K562 (cell line): ENCODE data around the gene KRT72. TPM values are rescaled to one million over a fixed set of nuclear protein-coding genes. Genes with fewer than 3 reads are reported as not detected.

Source experiments
- ATAC-seq: fragments of 200-7000 bp; cut with Tn5 transposase; 3 replicates; pipeline ENCODE4 v1.9.1; 2020; ENCODE audit warnings: moderate library complexity
- BruUV-seq: library from RNA; stranded (reverse); fragments of 400-500 nt; replicated peaks from 2 replicates; lab custom pipeline; 2021; lab: Mats Ljungman, UMichigan
- CTCF ChIA-PET: fragments of 300-600 bp; formaldehyde crosslinking; extraction: SDS; loops from one replicate; lab custom pipeline; 2021; ENCODE audit warnings: low intra/inter-chr PET ratio; lab: Yijun Ruan, JAX
- POLR2A ChIA-PET: fragments of 300-600, 350-650 bp; sonication (Branson Sonifier 250); formaldehyde crosslinking; extraction: SDS; loops from one replicate; lab custom pipeline; 2021; ENCODE audit warnings: antibody characterized with exemption, inconsistent platforms; lab: Yijun Ruan, JAX
- DNase-seq, 4 experiments: peaks; one replicate each; pipeline versions ENCODE4 v3.0.0 to v3.0.0-alpha.2; 2011 to 2018; ENCODE audit warnings: low spot score in 3 of 4, mixed read lengths in 3 of 4; ENCODE audit errors: extremely low read depth in 1 of 4
- FAIRE-seq: peaks from 2 replicates; lab custom pipeline; 2011; peaks lifted over from hg19 to GRCh38; lab: Jason Lieb, UNC
- H2AFZ ChIP-seq: 2 replicates; pipeline ENCODE4 v1.6.0; 2011; ENCODE audit warnings: low read depth, low read length, control low read depth, inconsistent platforms
- H3K27ac ChIP-seq: fragments of 200-600 bp; 3 replicates; pipeline ENCODE4 v1.8.0; 2011; ENCODE audit warnings: low read depth, mild to moderate bottlenecking, control low read depth, inconsistent platforms, low read length, moderate library complexity, mixed read lengths; ENCODE audit errors: extremely low read depth
- H3K27me3 ChIP-seq, 2 experiments: fragments of 300-600 bp in 1 of 2; 2 replicates in 1 of 2; 3 replicates in 1 of 2; pipeline versions ENCODE4 v1.6.0 to v1.8.0; 2011; ENCODE audit warnings: inconsistent platforms in 2 of 2, low read length in 2 of 2, mild to moderate bottlenecking in 1 of 2, mixed read lengths in 1 of 2, moderate library complexity in 1 of 2; ENCODE audit not compliant: control insufficient read depth in 2 of 2, insufficient read depth in 2 of 2
- H3K36me3 ChIP-seq: fragments of 300-600 bp; 3 replicates; pipeline ENCODE4 v1.8.0; 2011; ENCODE audit warnings: mild to moderate bottlenecking, low read length, inconsistent platforms; ENCODE audit not compliant: control insufficient read depth, insufficient read depth
- H3K4me1 ChIP-seq, 2 experiments: fragments of 200-600 bp in 1 of 2; replicated peaks in 1 of 2; 2 replicates in 1 of 2; 3 replicates in 1 of 2; pipeline versions ENCODE4 v1.5.1 to v1.8.0; 2011; ENCODE audit warnings: inconsistent platforms in 2 of 2, low read length in 2 of 2, mild to moderate bottlenecking in 1 of 2, mixed read lengths in 1 of 2, moderate library complexity in 1 of 2; ENCODE audit not compliant: control insufficient read depth in 2 of 2, insufficient read depth in 2 of 2
- H3K4me2 ChIP-seq: 2 replicates; pipeline ENCODE4 v1.6.1; 2011; ENCODE audit warnings: low read length, control low read depth, inconsistent platforms, mixed read lengths; ENCODE audit not compliant: insufficient read depth
- H3K4me3 ChIP-seq: fragments of 200-600 bp; sonication (generic), shearing (Covaris generic); 2 replicates; pipeline ENCODE4 v1.5.1; 2016; ENCODE audit warnings: control low read depth, inconsistent platforms
- H3K79me2 ChIP-seq: fragments of 200-600 bp; 3 replicates; pipeline ENCODE4 v1.8.0; 2011; ENCODE audit warnings: low read length, inconsistent platforms; ENCODE audit not compliant: control insufficient read depth, insufficient read depth
- H3K9ac ChIP-seq, 2 experiments: 2 replicates each; pipeline versions ENCODE4 v1.6.0 to v1.6.1; 2011; ENCODE audit warnings: low read depth in 2 of 2, low read length in 2 of 2, control low read depth in 1 of 2, inconsistent platforms in 1 of 2, mild to moderate bottlenecking in 1 of 2, mixed read lengths in 1 of 2; ENCODE audit not compliant: insufficient read depth in 1 of 2
- H3K9me1 ChIP-seq: one replicate; pipeline ENCODE4 v1.6.0; 2011; ENCODE audit warnings: inconsistent platforms, mild to moderate bottlenecking, low read length, moderate library complexity; ENCODE audit not compliant: control insufficient read depth, insufficient read depth
- H3K9me3 ChIP-seq: replicated peaks from 2 replicates; pipeline ENCODE4 v1.5.1; 2011; ENCODE audit warnings: low read depth, low read length, inconsistent platforms; ENCODE audit not compliant: control insufficient read depth, insufficient read depth
- H4K20me1 ChIP-seq: replicated peaks from 2 replicates; pipeline ENCODE4 v1.6.1; 2011; ENCODE audit warnings: low read length, inconsistent platforms, mixed read lengths; ENCODE audit not compliant: control insufficient read depth, insufficient read depth
- CBX2 ChIP-seq: fragments of 200-600 bp; sonication (generic); IDR thresholded peaks from one replicate; pipeline ENCODE4 v1.6.1; 2012; ENCODE audit warnings: mild to moderate bottlenecking, low read length, inconsistent platforms; ENCODE audit not compliant: insufficient read depth, poor library complexity, severe bottlenecking
- CGGBP1 ChIP-seq: fragments of 250-450 bp; sonication (Bioruptor Pico); IDR thresholded peaks from 2 replicates; pipeline ENCODE4 v1.9.0; 2021; ENCODE audit warnings: mild to moderate bottlenecking
- HEY1 ChIP-seq: fragments of 250-450 bp; sonication (Bioruptor Pico); IDR thresholded peaks from 2 replicates; pipeline ENCODE4 v1.5.0; 2020; ENCODE audit warnings: mild to moderate bottlenecking, moderate library complexity, borderline replicate concordance
- HNRNPL ChIP-seq: fragments of 200-400 bp; formaldehyde crosslinking; IDR thresholded peaks from 2 replicates; pipeline ENCODE4 v1.6.1; 2017; ENCODE audit warnings: low read depth, mild to moderate bottlenecking, low read length
- NFXL1 ChIP-seq: fragments of 450-650 bp; formaldehyde crosslinking; IDR thresholded peaks from 2 replicates; pipeline ENCODE4 v1.4.0; 2021; ENCODE audit warnings: mild to moderate bottlenecking
- PCBP2 ChIP-seq: fragments of 200-400 bp; formaldehyde crosslinking; IDR thresholded peaks from 2 replicates; pipeline ENCODE4 v1.6.1; 2018; ENCODE audit warnings: low read length, low read depth, mild to moderate bottlenecking, moderate library complexity; ENCODE audit not compliant: poor library complexity, severe bottlenecking
- RHOXF2B ChIP-seq: fragments of 250-450 bp; sonication (Bioruptor Pico); conservative IDR thresholded peaks from 2 replicates; pipeline ENCODE4 v1.5.1; 2021
- SREBF1 ChIP-seq: fragments of 150-350 bp; IDR thresholded peaks from 2 replicates; pipeline ENCODE4 v1.6.1; 2014; ENCODE audit warnings: antibody characterized with exemption, low read depth, low read length, borderline replicate concordance
- ZBTB8A ChIP-seq: fragments of 450-650 bp; IDR thresholded peaks from 2 replicates; pipeline ENCODE4 v1.6.1; 2018; ENCODE audit warnings: mild to moderate bottlenecking, moderate library complexity; ENCODE audit not compliant: partially characterized antibody
- ZFP91 ChIP-seq: sonication (generic); formaldehyde crosslinking; IDR thresholded peaks from 2 replicates; pipeline ENCODE4 v1.8.0; 2022; ENCODE audit warnings: mild to moderate bottlenecking, missing genetic modification reagents
- ZKSCAN1 ChIP-seq: fragments of 150-350 bp; IDR thresholded peaks from 2 replicates; pipeline ENCODE4 v1.6.1; 2016; ENCODE audit warnings: low read depth, low read length
- ZNF407 ChIP-seq: fragments of 450-650 bp; IDR thresholded peaks from 2 replicates; pipeline ENCODE4 v1.6.1; 2016; ENCODE audit warnings: low read depth
- WGBS: fragments of 100-300 bp; shearing (Covaris generic); methylation state at CpG from one replicate; pipeline ENCODE4 v1.1.6; 2016; ENCODE audit warnings: low coverage, mixed read lengths; ENCODE audit not compliant: insufficient coverage; ENCODE audit errors: missing lambda C conversion rate; 5-methylcytosine and 5-hydroxymethylcytosine counted together
- in situ Hi-C: fragments of 300-500 bp; cut with MboI; formaldehyde crosslinking; loops from 4 replicates; pipeline ENCODE4 v1.15.0; 2018; ENCODE audit warnings: inconsistent platforms, mixed read lengths
- intact Hi-C: fragments of 100-400 bp; cut with micrococcal nuclease; formaldehyde crosslinking; loops from 2 replicates; pipeline ENCODE4 v1.14.2; 2022
- polyA plus RNA-seq, 8 experiments: library from polyadenylated mRNA; depleted of rRNA in 4 of 8; stranded (reverse) in 5 of 8; unstranded in 3 of 8; fragments of >200 nt; fragmentation: Nextera tagmentation in 2 of 8; fragmentation: Illumina TruSeq in 1 of 8; extraction: Ambion mirVana in 2 of 8; extraction: Trizol in 1 of 8; gene quantifications; 2 replicates each; pipeline versions ENCODE4 v1.2.1 to v1.2.3, GENCODE V29; 2011 to 2014; ENCODE audit warnings: inconsistent platforms in 1 of 8, missing spikeins in 1 of 8
- total RNA-seq, 7 experiments: library from RNA; depleted of rRNA in 6 of 7; stranded (reverse); fragments of >200 nt in 6 of 7; fragmentation: Illumina TruSeq in 2 of 7; extraction: Trizol in 2 of 7; gene quantifications; 2 replicates each; pipeline versions ENCODE4 v1.2.1 to v1.2.3, GENCODE V29; 2011 to 2021; ENCODE audit warnings: low replicate concordance in 1 of 7

The KRT72 gene
- total and polyA plus RNA-seq, 9 of the 15 experiments (the other 6 are each of a cell fraction or from before 2014, with no cell fraction given): not detected

- in situ Hi-C loops (no loop called here), intact Hi-C loops (no loop called here)
- ATAC-seq: no peak
- no peak overlapping the region for H3K27ac ChIP-seq
- no peaks in the 10 kb centered on the region for H3K79me2 ChIP-seq
- H3K4me2 ChIP-seq: no peak overlapping the region
- ChIA-PET CTCF (no interaction called here), POLR2A (interaction anchor here (0.6 to 0.7 kb wide), 2 partner anchors 10 to 244 kb away, joined by 3 read pairs; no protein-coding TSS in a partner anchor)
- H2AFZ ChIP-seq: no peak overlapping the region
- H3K4me1 ChIP-seq: peaks cover 0 to 8% of the 10 kb centered on the region in 2 experiments; a peak in 2 of 5 replicates
- FAIRE-seq: no peak
- no peaks in the 10 kb centered on the region for H3K9me3 ChIP-seq
- H3K27me3 ChIP-seq: peaks cover 32 to 81% of the 10 kb centered on the region in 2 experiments
- WGBS: 1% methylated on average over 10 of the region's 10 CpGs
- peaks cover 26% of the 10 kb centered on the region; the same call in 1 of the 2 replicates for H4K20me1 ChIP-seq
- H3K9me1 ChIP-seq: peaks cover 3% of the 10 kb centered on the region
- H3K9ac ChIP-seq: no peak overlapping the region
- no peak for DNase-seq
- H3K4me3 ChIP-seq: no peak overlapping the region
- BruUV-seq: no TSS peak
- no peaks in the 10 kb centered on the region for H3K36me3 ChIP-seq
- TF ChIP-seq SREBF1 (no peak), CBX2 (no peak), ZNF407 (no peak), RHOXF2B (CRISPR knock-in tag) (no peak), PCBP2 (no peak), NFXL1 (CRISPR knock-in tag) (no peak), HEY1 (no peak), CGGBP1 (no peak), ZFP91 (CRISPR knock-in tag) (no peak), ZKSCAN1 (no peak), HNRNPL (no peak), ZBTB8A (no peak)
Observed at GRCh38 chr12:52570511-52570910, 30.8 kb downstream of the KRT72 start.
